Retinal pigment epithelial cell (primary cell): ENCODE measurements around the gene KRT82.

ENCODE experiments used
- DNase-seq: peaks from one replicate; pipeline ENCODE4 v3.0.0-alpha.2; 2010; ENCODE audit warnings: low read depth
- H3K4me3 ChIP-seq: 2 replicates; pipeline ENCODE4 v1.5.1; 2011; ENCODE audit warnings: mild to moderate bottlenecking, low read length, control low read depth, moderate library complexity
- CTCF ChIP-seq: conservative IDR thresholded peaks from 2 replicates; pipeline ENCODE4 v1.5.1; 2011; ENCODE audit warnings: low read depth, low read length, control low read depth, inconsistent platforms

The KRT82 gene

GRCh38 chr12:52364901-52365489 lies 41.1 kb downstream of the KRT82 start:
- no peak overlapping the region for H3K4me3 ChIP-seq
- no peak for TF ChIP-seq CTCF
- DNase-seq: no peak

DNA sequence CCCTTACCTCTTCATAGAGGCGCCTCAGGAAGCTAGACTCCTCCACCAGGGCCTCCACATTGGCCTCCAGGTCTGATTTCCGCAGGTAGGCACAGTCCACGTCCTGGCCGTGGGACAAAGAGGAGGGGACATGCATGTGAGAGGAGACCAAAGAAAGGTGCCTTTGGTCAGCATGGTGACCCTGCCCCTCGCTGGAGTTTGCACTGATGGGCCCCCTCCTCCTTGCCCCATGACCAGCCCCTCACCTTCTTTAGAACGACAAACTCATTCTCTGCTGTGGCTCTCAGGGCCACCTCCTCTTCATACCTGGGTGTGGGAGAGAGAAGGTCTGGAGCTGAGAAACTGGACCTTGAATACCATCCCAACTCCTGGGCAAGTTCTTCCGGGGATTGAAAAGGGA lies 42.1 kb downstream of the KRT82 start:
- no peak for DNase-seq
- TF ChIP-seq CTCF: no peak

GRCh38 chr12:52363111-52363679 lies 42.9 kb downstream of the KRT82 start:
- no peak for TF ChIP-seq CTCF
- no peak for DNase-seq

More for the DNA sequence above, 42.1 kb downstream of the KRT82 start:
- H3K4me3 ChIP-seq: no peak overlapping the region

DNA sequence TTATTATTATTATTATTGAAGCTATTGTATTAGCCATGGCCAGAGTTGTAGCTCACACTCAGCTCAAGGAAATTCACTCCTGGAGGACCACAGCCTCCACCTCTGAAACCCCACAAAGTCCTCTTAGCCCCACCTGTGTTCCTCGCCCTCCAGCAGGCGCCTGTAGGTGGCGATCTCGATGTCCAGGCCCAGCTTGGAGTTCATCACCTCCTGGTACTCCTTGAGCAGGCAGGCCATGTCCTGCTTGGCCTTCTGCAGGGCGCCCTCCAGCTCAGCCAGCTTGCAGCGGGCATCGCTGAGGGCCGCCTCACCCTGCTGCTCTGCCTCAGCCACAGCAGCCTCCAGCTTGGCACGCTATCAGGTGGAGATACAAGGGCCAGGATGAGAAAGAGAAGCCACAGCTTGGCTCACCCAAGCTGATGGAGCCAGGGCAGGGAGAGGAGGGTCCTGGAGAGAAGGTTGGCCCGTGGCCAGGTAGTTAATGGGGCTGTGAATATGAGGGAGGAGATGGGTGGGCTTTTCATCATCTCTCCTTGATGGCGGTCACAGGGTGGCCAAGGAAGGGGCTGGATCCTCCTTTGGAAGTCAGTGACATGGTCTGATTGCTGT lies 43.9 kb downstream of the KRT82 start:
- no peak overlapping the region for H3K4me3 ChIP-seq
- TF ChIP-seq CTCF: peak; percentile 39
- DNase-seq: no peak

More at GRCh38 chr12:52363111-52363679, 42.9 kb downstream of the KRT82 start:
- H3K4me3 ChIP-seq: no peak overlapping the region

DNA sequence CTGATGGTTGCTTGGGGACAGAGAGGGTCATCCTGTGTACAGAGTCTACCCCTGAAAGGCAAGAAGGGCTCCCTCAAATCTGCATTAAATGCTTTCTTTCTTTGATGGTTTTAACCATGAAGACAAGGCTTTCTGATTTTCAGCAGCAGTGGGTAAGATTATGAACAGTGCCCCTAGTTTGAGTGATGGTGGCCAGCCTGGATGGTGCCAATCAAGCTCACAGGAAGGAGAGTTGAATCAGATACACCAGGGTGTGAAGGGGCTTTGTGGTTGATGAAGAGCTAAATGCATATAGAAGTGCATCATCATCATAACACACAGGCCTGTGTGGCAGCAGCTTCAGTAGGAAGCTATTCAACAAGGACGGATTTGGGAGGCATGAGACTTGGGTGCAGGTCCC lies 44.6 kb downstream of the KRT82 start:
- H3K4me3 ChIP-seq: no peak overlapping the region
- TF ChIP-seq CTCF: no peak
- DNase-seq: no peak

GRCh38 chr12:52360663-52361271 lies 45.4 kb downstream of the KRT82 start:
- H3K4me3 ChIP-seq: no peak overlapping the region
- no peak for DNase-seq
- no peak for TF ChIP-seq CTCF
